PFSK-1 (cell line): ENCODE data around the gene TET2.

ENCODE experiments used
- POLR2AphosphoS5 ChIP-seq: IDR thresholded peaks from 2 replicates; pipeline ENCODE4 v1.6.1; 2012; ENCODE audit warnings: low read depth, mild to moderate bottlenecking, control low read depth, low read length, moderate library complexity
- SIN3A ChIP-seq: IDR thresholded peaks from 2 replicates; pipeline ENCODE4 v1.6.1; 2012; ENCODE audit warnings: mild to moderate bottlenecking, low read length, moderate library complexity, borderline replicate concordance; ENCODE audit not compliant: insufficient read depth

GRCh38 chr4:105327222-105327621 lies 180.5 kb downstream of the TET2 start:
- no peak for TF ChIP-seq POLR2AphosphoS5
- no peak for TF ChIP-seq SIN3A
